GM08714 (cell line): Measurements from ENCODE around the gene PDXDC1.
"Not testable (repeated sequence)": the region's sequence is repeated elsewhere in the genome, so short reads cannot be mapped to it uniquely, and the experiment has no call there.

Source experiments
- H3K4me3 ChIP-seq: fragments of 200-500 bp; sonication (Bioruptor generic); 2 replicates; pipeline ENCODE4 v1.5.1; 2014; ENCODE audit warnings: mild to moderate bottlenecking, low read length, inconsistent platforms
- ZNF274 ChIP-seq: IDR thresholded peaks from 2 replicates; pipeline ENCODE4 v1.6.1; 2012; ENCODE audit warnings: mild to moderate bottlenecking, low read depth, low read length

Gene PDXDC1

DNA sequence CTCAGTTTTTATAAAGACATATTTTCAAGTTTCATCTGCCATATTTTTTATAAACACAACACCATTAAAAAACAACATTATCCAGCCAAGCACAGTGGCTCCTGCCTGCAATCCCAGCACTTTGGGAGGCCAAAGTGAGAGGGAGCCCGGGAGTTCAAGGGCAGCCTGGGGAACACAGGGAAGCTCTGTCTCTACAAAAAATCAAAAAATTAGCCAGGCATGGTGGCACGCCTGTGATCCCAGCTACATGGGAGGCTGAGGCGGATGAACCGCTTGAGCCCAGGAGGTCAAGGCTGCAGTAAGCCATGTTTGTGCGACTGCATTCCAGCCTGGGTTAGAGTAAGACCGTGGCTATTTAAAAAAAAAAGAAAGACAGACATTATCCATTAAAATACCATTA is 98.3 kb downstream of the PDXDC1 start:
- H3K4me3 ChIP-seq = no peak overlapping the region
- TF ChIP-seq ZNF274 = no peak

DNA sequence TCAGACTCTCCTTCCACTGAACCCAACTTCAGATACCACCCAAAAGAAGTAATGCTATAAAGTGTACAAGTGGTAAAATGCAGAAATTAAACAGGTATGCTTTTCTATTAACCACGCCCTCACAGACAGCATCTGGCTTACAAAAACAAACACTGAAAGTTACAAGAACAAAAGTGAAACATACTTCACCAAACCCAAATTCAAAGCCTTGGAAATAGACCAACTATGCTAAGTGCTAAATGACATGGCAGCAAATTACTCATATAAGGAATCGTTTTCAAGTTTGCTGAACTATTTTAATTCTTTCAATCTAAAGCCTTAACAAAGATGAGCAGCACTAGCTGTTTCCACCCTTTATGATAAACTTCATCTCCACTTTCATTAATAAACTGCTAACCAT is 101.3 kb downstream of the PDXDC1 start:
- not testable (repeated sequence) for H3K4me3 ChIP-seq

DNA sequence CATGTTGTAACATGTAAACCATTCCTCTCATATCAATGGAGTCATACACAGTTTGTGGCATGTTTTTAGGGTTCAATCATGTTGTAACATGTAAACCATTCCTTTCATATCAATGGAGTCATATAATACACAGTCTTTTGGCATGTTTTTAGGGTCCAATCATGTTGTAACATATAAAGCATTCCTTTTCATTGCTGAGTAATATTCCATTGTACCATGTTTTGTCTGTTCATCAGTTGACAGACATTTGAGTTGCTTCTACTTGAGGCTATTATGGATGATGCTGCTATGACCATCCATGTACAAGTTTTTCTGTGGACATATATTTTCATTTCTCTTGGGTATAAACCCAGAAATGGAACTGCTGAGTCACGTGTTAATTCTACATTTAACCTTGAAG is 106.1 kb downstream of the PDXDC1 start:
- not testable (repeated sequence) for H3K4me3 ChIP-seq

DNA sequence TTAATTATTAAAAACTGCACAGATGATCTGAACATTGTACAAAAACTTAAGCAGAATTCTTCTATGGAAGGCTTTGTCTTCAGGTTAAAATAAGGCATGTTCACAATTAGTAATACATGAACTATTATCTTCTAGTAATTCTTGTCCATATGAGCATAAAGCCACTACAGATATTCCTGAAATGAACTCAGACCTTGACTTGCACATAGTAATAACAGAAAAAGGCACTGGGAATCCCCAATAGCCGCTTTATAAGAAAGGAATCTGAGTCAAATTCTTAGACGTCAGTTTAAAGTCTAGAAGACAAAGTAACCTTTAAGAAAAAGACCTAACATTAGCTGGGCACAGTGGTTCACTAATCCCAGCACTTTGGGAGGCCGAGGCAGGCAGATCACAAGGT is 108.0 kb downstream of the PDXDC1 start:
- H3K4me3 ChIP-seq = not testable (repeated sequence)

DNA sequence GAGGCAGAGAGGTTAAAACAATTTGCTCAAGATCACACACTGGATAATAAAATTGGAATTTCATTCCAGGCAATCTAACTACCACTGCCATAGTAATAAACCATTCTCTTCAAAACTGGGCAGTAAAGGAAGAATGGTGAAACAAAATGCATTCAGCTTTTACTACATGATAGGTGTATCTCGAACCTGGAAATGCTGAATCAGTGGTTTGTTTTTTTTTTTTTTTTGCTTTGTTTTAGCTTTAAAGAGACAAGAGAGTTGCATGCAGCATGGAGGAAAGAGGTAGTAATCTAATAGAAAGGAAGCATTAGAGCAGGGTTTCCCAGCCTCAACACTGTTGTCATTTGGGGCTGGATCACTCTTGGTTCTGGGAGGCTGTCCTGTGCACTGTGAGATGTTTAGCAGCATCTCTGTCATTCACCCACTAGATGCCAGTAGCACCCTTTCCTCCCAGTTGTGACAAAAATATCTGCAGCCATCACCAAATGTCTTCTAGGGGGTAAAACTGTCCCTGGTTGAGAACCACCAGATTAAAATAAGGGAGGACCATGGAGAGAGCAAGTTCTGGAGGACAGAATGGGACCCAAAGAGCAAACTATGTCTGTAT is 115.9 kb downstream of the PDXDC1 start:
- not testable (repeated sequence) for H3K4me3 ChIP-seq

DNA sequence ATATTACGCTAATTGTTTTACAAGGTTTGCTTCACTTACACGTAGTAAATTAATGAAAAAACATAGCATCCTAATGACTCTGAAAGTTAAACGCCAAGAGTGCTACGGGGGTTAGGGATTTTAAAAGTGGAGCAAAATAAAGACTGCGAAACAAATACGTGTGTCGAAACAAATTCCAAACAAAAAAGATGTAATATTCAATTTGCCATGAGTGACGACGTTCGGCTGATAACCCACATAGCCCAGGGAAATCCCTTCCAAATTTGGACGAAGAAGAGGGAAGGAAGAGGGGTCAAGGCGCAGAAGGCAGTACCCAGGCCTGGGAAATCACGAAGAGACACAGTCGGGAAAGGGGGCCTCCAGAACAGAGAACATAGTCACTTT is 118.7 kb downstream of the PDXDC1 start:
- H3K4me3 ChIP-seq = peak overlapping the region; percentile 78

DNA sequence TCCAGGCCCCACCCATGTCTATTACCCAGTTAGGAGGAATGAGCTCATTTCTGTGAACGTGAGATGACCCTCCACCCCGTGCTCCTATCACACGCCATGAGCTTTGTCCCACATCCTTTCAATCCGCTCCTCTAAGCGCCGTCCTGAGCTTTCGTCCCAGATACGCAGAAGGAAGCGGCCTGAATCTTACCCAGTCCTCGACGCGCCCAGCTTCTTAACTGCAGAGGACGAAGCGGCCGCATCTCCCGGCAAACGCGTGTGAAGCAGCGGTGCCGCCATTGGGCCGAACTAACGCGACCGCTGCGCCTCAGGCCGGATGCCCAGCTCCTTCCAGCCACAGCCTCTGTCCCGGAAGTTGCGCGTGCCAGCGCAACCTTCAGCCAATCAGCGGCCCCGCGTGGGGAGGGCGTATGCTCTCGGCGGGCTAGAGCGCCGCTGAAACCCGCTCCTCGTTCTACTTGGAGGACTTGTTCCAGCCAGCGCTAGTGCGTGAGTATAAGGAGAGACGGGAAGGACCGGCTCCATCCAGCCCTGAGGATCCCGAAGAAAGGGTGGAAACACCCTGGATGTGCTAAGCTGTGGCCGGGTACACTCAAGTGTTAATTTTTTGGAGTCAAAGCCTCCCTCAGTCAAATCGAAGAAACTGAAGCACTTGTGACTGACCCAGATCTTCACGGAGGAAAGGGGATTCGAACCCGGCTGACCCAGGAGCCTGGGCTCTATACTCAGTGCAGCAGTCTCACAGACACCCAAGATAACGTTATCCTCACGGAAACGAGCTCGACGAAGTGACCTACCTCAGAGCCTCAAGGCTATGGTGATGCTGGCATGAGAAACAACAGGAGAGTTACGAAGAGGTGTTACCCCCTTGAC is 119.4 kb downstream of the PDXDC1 start, which contains the start of gene RRN3:
TSS of gene RRN3 (minus strand) at position 318 of the 873 bp plus-strand sequence. CDS start at position 279, 39 bp downstream.
- peak within 1 kb of the TSS; percentile 78 for H3K4me3 ChIP-seq

DNA sequence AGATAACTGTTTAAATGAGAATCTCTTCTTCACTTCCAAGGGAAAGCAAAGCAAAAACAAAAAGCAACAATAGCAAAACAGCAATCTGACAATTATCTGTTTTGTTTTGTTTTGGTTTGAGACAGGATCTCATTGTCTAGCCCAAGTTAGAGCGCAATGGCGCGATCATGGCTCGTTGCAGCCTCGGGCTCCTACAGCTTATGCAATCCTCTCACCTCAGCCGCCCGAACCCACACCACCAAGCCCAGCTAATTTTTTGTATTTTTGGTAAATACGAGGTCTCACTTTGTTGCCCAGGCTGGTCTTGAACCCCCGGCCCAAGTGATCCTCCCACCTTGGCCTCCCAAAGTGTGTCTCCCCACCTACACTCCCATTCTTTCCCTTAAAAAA is 121.8 kb downstream of the PDXDC1 start:
- H3K4me3 ChIP-seq = not testable (repeated sequence)

DNA sequence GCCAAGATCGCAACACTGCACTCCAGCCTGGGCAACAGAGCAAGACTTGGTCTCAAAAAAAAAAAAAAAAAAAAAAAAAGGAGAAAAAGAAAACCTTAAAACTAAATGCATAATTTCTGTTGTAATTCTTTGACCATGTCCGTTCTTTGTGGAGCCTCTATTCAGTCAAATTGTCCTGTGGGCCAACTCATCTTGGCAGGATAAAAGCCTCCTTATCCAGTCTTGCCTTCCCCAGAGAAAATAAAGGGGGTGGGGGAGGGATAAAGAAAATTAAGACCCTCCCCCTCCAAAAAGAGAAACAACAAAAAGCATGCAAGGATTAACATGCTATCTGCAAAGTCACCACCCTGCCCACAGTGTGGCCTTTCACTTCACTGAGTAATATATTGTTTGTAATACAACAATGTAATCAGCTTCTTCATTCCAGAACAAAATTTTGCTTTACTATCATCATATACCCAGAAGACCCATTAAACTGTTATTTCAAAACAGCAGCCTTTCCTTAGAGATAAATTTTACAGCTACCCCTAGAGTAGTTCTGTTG is 124.6 kb downstream of the PDXDC1 start:
- H3K4me3 ChIP-seq = not testable (repeated sequence)

DNA sequence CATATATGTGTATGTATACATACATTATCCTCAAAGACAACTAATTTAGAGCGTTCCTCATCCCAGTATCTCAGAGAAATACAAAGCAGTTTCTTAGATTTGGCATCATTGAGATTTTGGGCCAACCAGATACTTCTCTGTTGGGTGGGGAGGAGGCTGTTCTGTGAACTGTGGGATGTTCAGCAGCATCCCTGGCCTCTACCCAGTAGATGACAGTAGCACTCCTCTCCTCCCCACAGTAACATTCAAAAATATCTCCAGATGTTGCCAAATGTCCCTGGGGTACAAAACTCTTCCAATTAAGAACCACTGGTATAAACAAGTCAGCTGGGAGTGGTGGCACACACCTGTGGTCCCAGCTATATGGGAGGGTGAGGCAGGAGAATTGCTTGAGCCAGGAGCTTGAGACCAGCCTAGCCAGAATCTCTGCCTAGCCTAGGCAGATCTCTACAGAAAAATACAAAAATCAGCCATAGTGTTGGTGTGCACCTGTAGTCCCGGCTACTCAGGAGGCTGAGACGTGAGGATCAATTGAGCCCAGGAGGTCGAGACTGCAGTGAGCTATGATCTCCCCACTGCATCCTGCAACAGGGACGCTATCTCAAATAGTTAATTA is 125.7 kb downstream of the PDXDC1 start:
- H3K4me3 ChIP-seq = not testable (repeated sequence)

DNA sequence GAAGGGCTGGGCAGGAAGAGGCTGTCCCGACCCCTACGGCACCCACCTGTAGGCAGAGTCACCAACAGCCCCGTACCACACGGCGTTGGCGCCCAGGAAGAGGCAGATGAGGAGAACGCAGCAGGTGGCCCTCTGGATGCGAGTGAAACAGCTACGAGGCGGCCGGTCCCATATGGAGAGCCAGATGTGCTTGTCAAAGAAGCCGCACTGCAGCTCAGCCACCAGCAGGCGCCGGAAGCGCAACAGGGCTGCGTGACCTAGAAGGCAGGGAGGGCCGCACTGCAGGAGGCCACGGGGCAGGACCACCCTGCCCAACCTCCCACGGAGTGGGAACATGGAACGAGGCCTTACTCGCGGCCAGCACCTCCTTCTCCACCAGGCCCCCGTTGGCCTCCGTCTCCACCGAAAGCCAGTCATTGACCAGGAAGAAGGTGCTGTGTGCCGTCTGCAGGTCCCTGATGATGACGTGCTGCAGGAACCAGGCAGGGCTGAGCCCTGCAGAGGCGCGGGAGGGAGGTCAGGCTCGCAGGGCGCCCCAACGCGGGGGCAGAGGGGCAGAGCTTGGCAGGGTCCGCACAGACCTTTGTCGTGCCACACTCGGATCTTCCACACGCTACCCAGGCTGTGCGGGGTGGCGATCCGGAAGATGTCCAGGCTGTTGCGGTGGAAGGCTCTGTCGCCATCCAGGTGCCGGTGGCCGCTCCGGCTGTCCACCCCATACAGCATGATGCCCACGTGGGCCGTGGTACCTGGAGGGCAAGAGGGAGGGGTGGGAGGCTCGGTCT is 153.0 kb downstream of the PDXDC1 start:
- not testable (repeated sequence) for H3K4me3 ChIP-seq

DNA sequence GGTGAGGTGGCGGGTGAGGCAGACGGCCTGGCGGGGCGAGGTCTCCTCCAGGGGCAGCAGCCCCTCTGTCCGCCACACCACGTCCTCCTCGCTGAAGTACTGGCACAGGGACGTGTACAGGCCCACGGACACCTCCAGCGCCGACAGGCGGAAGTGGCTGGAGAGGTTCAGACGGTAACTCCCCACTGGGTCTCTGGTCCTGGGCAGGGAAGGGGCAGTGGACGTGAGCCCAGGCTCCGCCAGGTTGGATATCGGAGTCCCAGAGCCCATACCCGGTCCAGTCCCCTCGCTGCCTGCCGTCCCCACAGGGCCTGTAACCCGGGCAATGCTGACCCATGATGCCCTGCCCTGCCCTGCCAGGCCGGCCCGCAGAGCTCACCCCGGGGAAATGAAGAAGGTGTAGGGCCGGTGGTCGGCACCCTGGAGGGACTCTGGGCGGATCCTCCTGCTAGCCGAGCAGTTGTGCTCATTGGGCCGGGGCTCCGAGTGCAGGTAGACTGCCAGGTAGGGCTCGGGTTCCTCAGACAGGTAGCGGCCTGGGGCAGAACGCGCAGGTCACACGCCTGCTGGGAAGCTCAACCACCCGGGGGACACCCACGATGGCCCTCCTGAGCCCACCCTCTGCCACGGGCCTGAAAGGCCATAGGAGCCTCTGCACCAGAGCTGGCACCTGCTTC is 155.6 kb downstream of the PDXDC1 start:
- not testable (repeated sequence) for H3K4me3 ChIP-seq

DNA sequence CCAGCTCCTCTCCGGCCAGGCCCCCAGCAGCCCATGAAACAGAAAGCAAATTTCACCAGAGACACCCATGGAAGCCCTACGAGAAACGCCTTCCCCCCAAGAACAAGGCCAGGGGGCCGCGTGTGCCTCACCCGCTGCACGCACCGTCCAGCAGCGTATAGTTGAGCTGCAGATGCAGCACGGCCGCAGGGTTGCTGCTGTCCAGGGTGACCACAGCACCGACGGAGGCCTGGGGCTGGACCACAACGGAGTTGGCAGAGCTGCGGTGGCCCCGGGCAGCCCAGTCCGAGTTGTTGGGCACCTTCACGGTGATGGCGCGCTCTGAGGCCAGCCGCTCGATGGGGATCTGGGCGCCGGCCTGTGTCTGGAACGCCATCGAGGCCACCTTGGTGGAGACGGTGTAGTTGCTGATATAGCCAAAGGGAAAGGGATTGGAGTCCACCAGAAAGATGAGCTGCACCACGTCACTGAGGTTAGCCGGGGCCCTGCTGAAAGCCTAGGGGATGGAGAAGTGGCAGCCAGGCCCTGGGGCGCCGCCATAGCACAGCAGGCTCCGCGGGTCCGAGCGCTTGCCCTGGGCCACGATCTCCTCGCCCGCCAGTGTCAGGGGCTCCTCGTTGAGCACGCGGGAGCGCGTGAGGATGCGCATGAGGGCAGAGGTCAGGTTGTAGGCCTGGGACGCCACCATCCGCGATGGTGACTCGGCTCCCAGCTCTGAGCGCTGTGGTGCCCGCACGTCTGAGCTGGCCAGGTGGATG is 156.3 kb downstream of the PDXDC1 start:
- H3K4me3 ChIP-seq = not testable (repeated sequence)

DNA sequence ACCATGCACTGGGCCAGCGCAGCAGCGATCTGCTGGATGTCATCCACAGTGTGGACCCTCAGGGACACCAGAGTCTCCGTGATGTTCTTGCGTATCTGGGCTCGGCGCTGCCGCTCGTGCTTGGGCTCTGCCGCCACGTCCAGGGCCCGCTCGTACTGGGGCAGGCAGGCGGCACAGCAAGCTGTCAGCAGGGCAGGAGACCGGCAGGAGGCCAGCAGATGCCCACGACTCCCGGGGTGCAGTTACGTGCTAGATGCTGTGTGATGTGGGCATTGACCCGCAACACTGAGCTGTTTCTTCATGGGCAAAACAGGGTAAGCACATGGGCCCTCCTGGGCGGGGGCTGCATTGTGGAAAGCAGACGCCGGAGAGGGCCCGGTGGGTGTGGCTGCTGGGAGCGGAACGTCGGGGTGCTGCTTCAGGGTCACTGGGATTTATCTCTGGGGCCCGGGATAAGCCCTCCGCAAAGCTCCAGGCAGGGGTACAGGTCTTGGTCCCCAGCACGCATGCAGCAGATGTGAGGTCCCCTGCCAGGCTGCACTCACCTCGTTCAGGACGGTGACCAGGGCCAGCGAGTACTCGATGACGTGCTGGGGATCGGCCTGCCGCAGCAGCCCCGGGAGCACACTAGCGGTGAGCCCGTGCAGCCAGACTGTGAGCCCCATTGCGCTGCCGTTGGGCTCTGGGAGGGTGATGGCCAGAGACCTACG is 158.0 kb downstream of the PDXDC1 start:
- H3K4me3 ChIP-seq = not testable (repeated sequence)

DNA sequence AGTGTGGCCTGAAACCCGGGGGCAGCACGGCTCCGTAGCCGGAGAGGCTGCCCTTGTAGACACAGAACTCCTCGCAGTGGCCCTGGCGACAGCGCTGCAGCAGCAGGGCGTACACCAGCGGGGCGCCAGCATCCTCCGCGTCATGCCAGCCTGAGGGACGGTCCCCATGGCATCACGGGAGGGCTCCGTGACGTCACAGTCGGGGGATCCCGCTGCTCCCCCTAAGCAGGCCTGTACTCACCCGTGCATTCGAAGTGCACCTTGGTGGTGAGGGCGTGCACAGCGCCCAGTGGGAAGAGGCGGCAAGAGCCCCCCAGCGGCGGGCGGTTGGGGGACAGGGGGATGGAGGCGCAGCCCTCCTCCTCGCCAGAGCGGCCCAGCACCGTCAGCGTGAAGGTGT is 158.7 kb downstream of the PDXDC1 start:
- not testable (repeated sequence) for H3K4me3 ChIP-seq

DNA sequence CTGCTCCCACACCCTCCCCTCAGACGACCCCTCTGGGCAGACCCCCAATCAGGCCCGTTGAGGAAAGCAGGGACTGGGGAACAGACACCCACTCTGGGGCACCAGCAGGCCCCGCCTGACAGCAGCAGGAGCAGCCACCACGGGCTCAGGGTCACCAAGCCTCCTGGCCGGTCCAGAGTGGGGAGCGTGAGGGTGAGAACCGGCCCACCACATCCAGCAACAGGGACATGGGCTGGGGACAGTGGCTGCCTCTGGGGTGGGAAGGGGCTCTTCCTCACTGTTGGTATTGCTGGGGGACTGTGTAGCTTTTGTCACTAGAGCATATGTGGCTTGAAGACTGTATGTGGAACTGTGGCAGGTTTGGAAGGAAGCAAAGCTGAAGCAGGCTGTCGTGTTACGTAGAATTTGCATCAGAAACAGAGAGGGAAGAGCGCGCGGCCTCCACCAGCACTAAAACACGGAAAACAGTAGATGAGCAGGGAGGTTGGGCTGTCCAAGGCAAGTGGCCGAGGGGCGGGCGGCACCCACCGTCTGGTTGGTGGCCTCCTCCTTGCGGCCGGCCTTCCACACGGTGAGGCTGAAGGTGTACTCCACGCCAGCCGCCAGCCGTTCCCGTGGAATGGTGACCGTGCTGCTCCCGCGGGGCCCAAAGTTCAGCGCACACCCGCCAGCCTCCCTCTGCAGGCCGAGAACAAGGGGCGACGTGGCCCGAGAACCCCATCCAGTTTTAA is 160.1 kb downstream of the PDXDC1 start:
- H3K4me3 ChIP-seq = not testable (repeated sequence)

DNA sequence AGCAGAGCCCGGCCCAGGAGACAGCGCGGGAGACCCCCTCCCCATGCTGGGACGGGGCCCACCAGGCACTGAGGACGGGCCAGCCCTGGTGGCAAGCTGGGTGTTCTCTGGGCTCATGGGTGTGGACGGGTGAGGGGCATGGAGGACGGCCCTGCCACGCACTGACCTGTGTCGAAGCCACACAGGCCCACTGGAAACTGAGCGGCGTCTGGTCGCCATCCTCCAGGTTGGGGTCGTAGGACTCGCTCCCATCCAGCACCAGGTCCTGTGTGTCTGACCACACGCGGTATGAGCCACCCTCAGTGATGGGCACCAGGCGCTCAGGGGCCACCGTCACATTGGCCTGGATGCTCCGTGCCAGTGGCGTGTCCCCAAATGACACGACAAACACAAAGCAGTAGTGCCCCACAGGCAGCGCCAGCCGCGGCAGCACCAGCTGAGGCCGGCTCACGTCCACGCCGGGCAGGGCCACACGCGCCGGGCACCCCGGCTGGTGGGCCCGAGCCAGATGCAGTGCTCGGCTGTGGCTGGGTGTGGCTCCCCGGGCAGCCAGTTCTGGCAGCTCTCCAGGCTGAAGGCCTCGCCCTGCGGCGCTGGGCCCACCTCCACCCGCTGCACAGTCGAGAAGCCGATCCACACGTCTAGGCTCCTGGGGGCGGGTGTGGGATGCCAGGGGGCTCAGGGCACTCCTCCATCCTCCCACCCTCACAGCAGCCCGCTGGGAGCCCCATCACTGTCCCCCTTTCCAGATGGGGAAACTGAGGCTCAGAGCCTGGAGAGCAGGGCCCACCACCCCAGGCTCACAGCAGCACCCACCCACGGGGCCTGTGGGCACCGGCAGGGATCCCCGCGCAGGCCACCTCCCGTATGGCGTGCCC is 160.9 kb downstream of the PDXDC1 start:
- not testable (repeated sequence) for H3K4me3 ChIP-seq
